Measurements from ENCODE around the gene KIAA0232.

DNA sequence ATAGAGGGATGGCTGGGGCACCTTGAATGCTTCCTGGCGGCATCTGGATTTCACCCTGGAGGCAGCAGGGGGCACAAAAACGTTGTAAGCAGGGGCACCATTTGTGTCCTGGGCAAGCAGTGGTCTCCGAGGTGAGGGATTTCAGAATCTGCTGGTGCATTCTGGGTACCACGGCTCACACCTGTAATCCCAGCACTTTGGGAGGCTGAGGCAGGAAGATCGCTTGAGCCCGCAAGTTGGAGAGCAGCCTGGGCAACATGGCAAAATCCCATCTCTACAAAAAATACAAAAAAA, 110.3 kb downstream of the KIAA0232 start:
- TF ChIP-seq, protein P1, sequence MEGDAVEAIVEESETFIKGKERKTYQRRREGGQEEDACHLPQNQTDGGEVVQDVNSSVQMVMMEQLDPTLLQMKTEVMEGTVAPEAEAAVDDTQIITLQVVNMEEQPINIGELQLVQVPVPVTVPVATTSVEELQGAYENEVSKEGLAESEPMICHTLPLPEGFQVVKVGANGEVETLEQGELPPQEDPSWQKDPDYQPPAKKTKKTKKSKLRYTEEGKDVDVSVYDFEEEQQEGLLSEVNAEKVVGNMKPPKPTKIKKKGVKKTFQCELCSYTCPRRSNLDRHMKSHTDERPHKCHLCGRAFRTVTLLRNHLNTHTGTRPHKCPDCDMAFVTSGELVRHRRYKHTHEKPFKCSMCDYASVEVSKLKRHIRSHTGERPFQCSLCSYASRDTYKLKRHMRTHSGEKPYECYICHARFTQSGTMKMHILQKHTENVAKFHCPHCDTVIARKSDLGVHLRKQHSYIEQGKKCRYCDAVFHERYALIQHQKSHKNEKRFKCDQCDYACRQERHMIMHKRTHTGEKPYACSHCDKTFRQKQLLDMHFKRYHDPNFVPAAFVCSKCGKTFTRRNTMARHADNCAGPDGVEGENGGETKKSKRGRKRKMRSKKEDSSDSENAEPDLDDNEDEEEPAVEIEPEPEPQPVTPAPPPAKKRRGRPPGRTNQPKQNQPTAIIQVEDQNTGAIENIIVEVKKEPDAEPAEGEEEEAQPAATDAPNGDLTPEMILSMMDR (IDR thresholded peaks at IDR 0.05), result no peak
- TF ChIP-seq POLR2A (IDR thresholded peaks at IDR 0.05), result no peak
